GM13976 (cell line): ENCODE results near the gene MEMO1.
"Not testable (repeated sequence)": the region's sequence is repeated elsewhere in the genome, so short reads cannot be mapped to it uniquely, and the experiment has no call there.

Source experiments
- DNase-seq: peaks from one replicate; pipeline ENCODE4 v3.0.0; 2012; ENCODE audit warnings: low spot score
- CTCF ChIP-seq: IDR thresholded peaks from 2 replicates; pipeline ENCODE4 v1.5.1; 2012; ENCODE audit warnings: borderline replicate concordance, mild to moderate bottlenecking; ENCODE audit not compliant: insufficient read depth; ENCODE audit errors: extremely low read depth, missing control alignments, control extremely low read depth
- in situ Hi-C: fragments of 300-500 bp; cut with MboI; formaldehyde crosslinking; loops from one replicate; pipeline ENCODE4 v1.12.0; 2022; ENCODE audit warnings: low sequenced_read_pairs, mixed read lengths, inconsistent platforms; ENCODE audit not compliant: unreplicated experiment

MEMO1 gene

GRCh38 chr2:31956312-31956711, 54.5 kb downstream of the MEMO1 start:
- no peak for TF ChIP-seq CTCF
- in situ Hi-C loops: no loop called here
- DNase-seq: no peak

- in situ Hi-C loops, DNase-seq: not testable (repeated sequence)
Measured at GRCh38 chr2:31953095-31953494, 57.7 kb downstream of the MEMO1 start.

- no peak for TF ChIP-seq CTCF
- in situ Hi-C loops: no loop called here
- no peak for DNase-seq
Measured at GRCh38 chr2:31950946-31951562, 59.8 kb downstream of the MEMO1 start.

DNA sequence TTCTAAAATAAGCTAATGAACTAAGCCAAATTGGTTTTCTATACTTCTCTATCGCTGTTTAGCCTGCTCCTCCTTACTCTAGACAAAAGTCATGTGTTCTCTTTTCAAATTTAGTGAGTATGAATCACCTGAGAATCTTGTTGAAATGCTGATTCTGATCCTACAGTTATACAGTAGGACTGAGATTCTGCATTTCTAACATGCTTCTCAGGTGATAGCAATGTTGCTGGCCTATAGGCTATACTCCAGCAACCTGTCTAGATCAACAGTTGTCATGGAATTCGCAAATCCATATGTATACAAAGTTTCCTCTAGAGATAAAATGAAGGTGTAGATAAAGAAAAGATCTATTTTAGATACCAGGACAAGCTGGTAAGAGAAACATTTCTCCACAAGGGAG, 62.9 kb downstream of the MEMO1 start:
- no peak for DNase-seq
- in situ Hi-C loops: no loop called here

DNA sequence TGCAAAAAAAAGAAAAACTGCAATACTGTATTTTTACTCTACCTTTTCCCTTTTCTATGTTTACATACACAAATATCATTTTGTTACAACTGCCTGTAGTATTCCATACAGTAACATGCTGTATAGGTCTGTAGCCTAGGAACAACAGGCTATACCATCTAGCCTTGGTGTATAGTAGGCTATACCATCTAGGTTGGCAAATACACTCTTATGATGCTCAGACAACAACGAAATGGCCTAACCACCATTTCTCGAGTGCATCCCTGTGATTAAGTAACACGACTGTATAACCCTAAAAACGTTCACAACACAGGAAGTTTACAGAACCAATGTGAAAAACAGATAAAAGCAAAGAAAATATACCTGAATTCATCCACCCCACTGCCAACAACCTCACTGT, 64.0 kb downstream of the MEMO1 start:
- in situ Hi-C loops: no loop called here
- no peak for DNase-seq
- no peak for TF ChIP-seq CTCF

More for the DNA sequence above, 62.9 kb downstream of the MEMO1 start:
- TF ChIP-seq CTCF: no peak

GRCh38 chr2:31945572-31945935, 65.3 kb downstream of the MEMO1 start:
- no peak for DNase-seq
- no peak for TF ChIP-seq CTCF
- in situ Hi-C loops: no loop called here

GRCh38 chr2:31944828-31945571, 65.8 kb downstream of the MEMO1 start:
- no peak for DNase-seq
- in situ Hi-C loops: no loop called here

More at GRCh38 chr2:31944828-31945571, 65.8 kb downstream of the MEMO1 start:
- TF ChIP-seq CTCF: no peak
